ENCODE results near the gene SCNN1G.
A peak's percentile ranks its signal among the peaks of the same experiment; 100 is the strongest.

The SCNN1G gene

GRCh38 chr16:23156110-23156509 is 26.4 kb upstream of the SCNN1G start:
- TF ChIP-seq, protein P1, sequence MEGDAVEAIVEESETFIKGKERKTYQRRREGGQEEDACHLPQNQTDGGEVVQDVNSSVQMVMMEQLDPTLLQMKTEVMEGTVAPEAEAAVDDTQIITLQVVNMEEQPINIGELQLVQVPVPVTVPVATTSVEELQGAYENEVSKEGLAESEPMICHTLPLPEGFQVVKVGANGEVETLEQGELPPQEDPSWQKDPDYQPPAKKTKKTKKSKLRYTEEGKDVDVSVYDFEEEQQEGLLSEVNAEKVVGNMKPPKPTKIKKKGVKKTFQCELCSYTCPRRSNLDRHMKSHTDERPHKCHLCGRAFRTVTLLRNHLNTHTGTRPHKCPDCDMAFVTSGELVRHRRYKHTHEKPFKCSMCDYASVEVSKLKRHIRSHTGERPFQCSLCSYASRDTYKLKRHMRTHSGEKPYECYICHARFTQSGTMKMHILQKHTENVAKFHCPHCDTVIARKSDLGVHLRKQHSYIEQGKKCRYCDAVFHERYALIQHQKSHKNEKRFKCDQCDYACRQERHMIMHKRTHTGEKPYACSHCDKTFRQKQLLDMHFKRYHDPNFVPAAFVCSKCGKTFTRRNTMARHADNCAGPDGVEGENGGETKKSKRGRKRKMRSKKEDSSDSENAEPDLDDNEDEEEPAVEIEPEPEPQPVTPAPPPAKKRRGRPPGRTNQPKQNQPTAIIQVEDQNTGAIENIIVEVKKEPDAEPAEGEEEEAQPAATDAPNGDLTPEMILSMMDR (conservative IDR thresholded peaks at IDR 0.05) = no peak
- no peak overlapping the region for H3K27ac ChIP-seq

- no peak overlapping the region for H3K27ac ChIP-seq
- TF ChIP-seq, protein P1 (conservative IDR thresholded peaks at IDR 0.05) = no peak
Measured at GRCh38 chr16:23156946-23157460, 25.5 kb upstream of the SCNN1G start.

- TF ChIP-seq, protein P1 (conservative IDR thresholded peaks at IDR 0.05) = no peak
- no peak overlapping the region for H3K27ac ChIP-seq
Measured at GRCh38 chr16:23158114-23158513, 24.4 kb upstream of the SCNN1G start.

GRCh38 chr16:23160082-23160481 is 22.5 kb upstream of the SCNN1G start:
- TF ChIP-seq, protein P1 (conservative IDR thresholded peaks at IDR 0.05) = no peak
- no peak overlapping the region for H3K27ac ChIP-seq

- H3K27ac ChIP-seq = no peak overlapping the region
- TF ChIP-seq, protein P1 (conservative IDR thresholded peaks at IDR 0.05) = no peak
Measured at GRCh38 chr16:23160574-23160973, 22.0 kb upstream of the SCNN1G start.

DNA sequence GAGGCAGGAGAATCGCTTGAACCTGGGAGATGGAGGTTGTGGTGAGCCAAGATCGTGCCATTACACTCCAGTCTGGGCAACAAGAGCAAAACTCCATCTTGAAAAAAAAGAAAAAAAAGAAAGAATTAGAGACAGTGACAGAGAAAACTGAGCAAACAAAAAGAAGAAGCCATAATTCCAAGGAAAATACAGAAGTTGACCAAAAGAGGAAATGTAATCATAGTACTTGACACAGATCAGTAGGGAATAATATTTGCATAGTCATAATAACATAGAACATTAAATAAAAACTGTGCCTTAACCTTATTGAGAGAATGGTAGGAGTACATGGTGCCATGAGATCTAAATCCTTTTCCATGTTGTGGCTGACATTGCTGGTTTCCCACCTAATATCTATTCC is 18.6 kb upstream of the SCNN1G start:
- TF ChIP-seq, protein P1 (conservative IDR thresholded peaks at IDR 0.05) = no peak

DNA sequence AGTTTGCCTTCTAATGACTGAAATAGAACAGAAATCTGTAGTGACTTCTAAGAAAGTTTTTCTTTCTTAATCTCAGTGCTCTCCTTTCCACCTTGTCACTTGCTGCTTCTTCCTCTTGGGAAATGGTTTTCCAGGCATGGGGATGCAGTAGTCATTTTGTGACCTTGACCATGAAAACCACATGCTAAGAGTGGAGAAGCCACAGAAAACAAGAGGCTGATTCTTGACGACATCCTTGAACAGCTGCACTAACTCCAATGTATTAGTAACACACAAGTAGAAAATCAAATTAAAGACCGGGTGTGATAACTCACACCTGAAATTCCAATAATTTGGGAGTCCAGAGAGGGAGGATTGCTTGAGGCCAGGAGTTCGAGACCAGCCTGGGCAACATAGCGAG is 17.8 kb upstream of the SCNN1G start:
- H3K27ac ChIP-seq = peak overlapping the region; percentile 42
- TF ChIP-seq, protein P1 (conservative IDR thresholded peaks at IDR 0.05) = no peak

More for the DNA sequence above, 18.6 kb upstream of the SCNN1G start:
- H3K27ac ChIP-seq = peak overlapping the region; percentile 42
